HepG2 (cell line): Measurements from ENCODE around the gene FBLN7. TPM values are rescaled to one million over a fixed set of nuclear protein-coding genes. Genes with fewer than 3 reads are reported as not detected.

Experiments used
- BCL6 ChIP-seq: IDR thresholded peaks from 2 replicates; pipeline ENCODE4 v1.6.1; 2016; ENCODE audit warnings: missing genetic modification reagents, missing compliant biosample characterization
- CENPT ChIP-seq: sonication (generic); formaldehyde crosslinking; IDR thresholded peaks from 2 replicates; pipeline ENCODE4 v1.8.0; 2022; ENCODE audit warnings: low read depth, mild to moderate bottlenecking, moderate library complexity, missing genetic modification reagents
- GATAD2A ChIP-seq: IDR thresholded peaks from 2 replicates; pipeline ENCODE4 v1.6.1; 2016
- HOXA7 ChIP-seq: sonication (generic); formaldehyde crosslinking; IDR thresholded peaks from 2 replicates; pipeline ENCODE4 v1.8.1; 2022; ENCODE audit warnings: mild to moderate bottlenecking, missing genetic modification reagents, moderate library complexity
- KLF11 ChIP-seq: IDR thresholded peaks from 2 replicates; pipeline ENCODE4 v1.6.1; 2016; ENCODE audit warnings: missing compliant biosample characterization
- MTF1 ChIP-seq: sonication (generic); formaldehyde crosslinking; IDR thresholded peaks from 2 replicates; pipeline ENCODE4 v1.5.0; 2020; ENCODE audit warnings: missing genetic modification reagents
- NR3C1 ChIP-seq: sonication (generic); formaldehyde crosslinking; IDR thresholded peaks from 2 replicates; pipeline ENCODE4 v1.4.0; 2020; ENCODE audit warnings: missing genetic modification reagents
- NRL ChIP-seq: sonication (generic); formaldehyde crosslinking; IDR thresholded peaks from 2 replicates; pipeline ENCODE4 v1.5.0; 2020; ENCODE audit warnings: missing genetic modification reagents, mild to moderate bottlenecking, moderate library complexity, borderline replicate concordance
- PRPF4 ChIP-seq: fragments of 200-400 bp; formaldehyde crosslinking; IDR thresholded peaks from 2 replicates; pipeline ENCODE4 v1.6.1; 2016; ENCODE audit warnings: low read length, low read depth; ENCODE audit not compliant: poor library complexity, severe bottlenecking
- SIX1 ChIP-seq: sonication (generic); formaldehyde crosslinking; IDR thresholded peaks from 2 replicates; pipeline ENCODE4 v1.4.0; 2020; ENCODE audit warnings: missing genetic modification reagents, borderline replicate concordance
- SRY ChIP-seq: sonication (generic); formaldehyde crosslinking; IDR thresholded peaks from 2 replicates; pipeline ENCODE4 v1.8.0; 2022; ENCODE audit warnings: mild to moderate bottlenecking, missing genetic modification reagents
- ZFP90 ChIP-seq: sonication (generic); formaldehyde crosslinking; IDR thresholded peaks from 2 replicates; pipeline ENCODE4 v1.8.0; 2022; ENCODE audit warnings: missing genetic modification reagents, mild to moderate bottlenecking, inconsistent platforms, borderline replicate concordance
- ZFX ChIP-seq: sonication (generic); formaldehyde crosslinking; IDR thresholded peaks from 2 replicates; pipeline ENCODE4 v1.4.0; 2020; ENCODE audit warnings: mild to moderate bottlenecking, low read depth, missing genetic modification reagents, moderate library complexity
- ZNF207 ChIP-seq: fragments of 450-650 bp; IDR thresholded peaks from 2 replicates; pipeline ENCODE4 v1.6.1; 2016; ENCODE audit warnings: antibody characterized with exemption, borderline replicate concordance
- ZNF567 ChIP-seq: sonication (generic); formaldehyde crosslinking; IDR thresholded peaks from 2 replicates; pipeline ENCODE4 v1.8.1; 2023; ENCODE audit warnings: mild to moderate bottlenecking, missing genetic modification reagents, borderline replicate concordance
- ZNF598 ChIP-seq: sonication (generic); formaldehyde crosslinking; IDR thresholded peaks from 2 replicates; pipeline ENCODE4 v1.5.1; 2020; ENCODE audit warnings: mild to moderate bottlenecking, missing genetic modification reagents, borderline replicate concordance
- ZNF816 ChIP-seq: sonication (generic); formaldehyde crosslinking; IDR thresholded peaks from 2 replicates; pipeline ENCODE4 v1.8.0; 2022; ENCODE audit warnings: missing genetic modification reagents, mild to moderate bottlenecking, borderline replicate concordance
- ZSCAN25 ChIP-seq: sonication (generic); formaldehyde crosslinking; IDR thresholded peaks from 2 replicates; pipeline ENCODE4 v1.8.0; 2022; ENCODE audit warnings: mild to moderate bottlenecking, missing genetic modification reagents
- polyA plus RNA-seq, 8 experiments: library from polyadenylated mRNA; depleted of rRNA in 3 of 8; stranded (reverse) in 7 of 8; unstranded in 1 of 8; fragments of >200 nt; fragmentation: Illumina TruSeq in 4 of 8; extraction: Trizol in 4 of 8; gene quantifications; 2 replicates each; pipeline versions ENCODE4 v1.2.1 to v1.2.3, GENCODE V29; 2011 to 2016; ENCODE audit warnings: low read depth in 4 of 8, missing spikeins in 1 of 8, mixed read lengths in 1 of 8; ENCODE audit not compliant: insufficient read depth in 1 of 8
- total RNA-seq, 5 experiments: library from RNA; depleted of rRNA; stranded (reverse); fragments of >200 nt; fragmentation: Illumina TruSeq; extraction: Trizol; gene quantifications; 2 replicates each; pipeline ENCODE4 v1.2.3, GENCODE V29; 2016; ENCODE audit warnings: low read depth in 1 of 5
- TF ChIP-seq, protein P1 (sequence below): sonication (generic); formaldehyde crosslinking; IDR thresholded peaks from 2 replicates; pipeline ENCODE4 v1.4.0; 2020; ENCODE audit warnings: missing genetic modification reagents
- TF ChIP-seq, protein P2 (sequence below): sonication (generic); formaldehyde crosslinking; IDR thresholded peaks from 2 replicates; pipeline ENCODE4 v1.5.0; 2020; ENCODE audit warnings: missing genetic modification reagents
- TF ChIP-seq, protein P3 (sequence below): sonication (generic); formaldehyde crosslinking; IDR thresholded peaks from 2 replicates; pipeline ENCODE4 v1.4.0; 2020; ENCODE audit warnings: missing genetic modification reagents
- TF ChIP-seq, protein P4 (sequence below): sonication (generic); formaldehyde crosslinking; conservative IDR thresholded peaks from 2 replicates; pipeline ENCODE4 v1.8.1; 2023; ENCODE audit warnings: missing genetic modification reagents

FBLN7 gene
- total and polyA plus RNA-seq, 2 of the 13 experiments (the other 11 are each of a cell fraction or from before 2014, with no cell fraction given): 1.4 to 2.3 TPM

DNA sequence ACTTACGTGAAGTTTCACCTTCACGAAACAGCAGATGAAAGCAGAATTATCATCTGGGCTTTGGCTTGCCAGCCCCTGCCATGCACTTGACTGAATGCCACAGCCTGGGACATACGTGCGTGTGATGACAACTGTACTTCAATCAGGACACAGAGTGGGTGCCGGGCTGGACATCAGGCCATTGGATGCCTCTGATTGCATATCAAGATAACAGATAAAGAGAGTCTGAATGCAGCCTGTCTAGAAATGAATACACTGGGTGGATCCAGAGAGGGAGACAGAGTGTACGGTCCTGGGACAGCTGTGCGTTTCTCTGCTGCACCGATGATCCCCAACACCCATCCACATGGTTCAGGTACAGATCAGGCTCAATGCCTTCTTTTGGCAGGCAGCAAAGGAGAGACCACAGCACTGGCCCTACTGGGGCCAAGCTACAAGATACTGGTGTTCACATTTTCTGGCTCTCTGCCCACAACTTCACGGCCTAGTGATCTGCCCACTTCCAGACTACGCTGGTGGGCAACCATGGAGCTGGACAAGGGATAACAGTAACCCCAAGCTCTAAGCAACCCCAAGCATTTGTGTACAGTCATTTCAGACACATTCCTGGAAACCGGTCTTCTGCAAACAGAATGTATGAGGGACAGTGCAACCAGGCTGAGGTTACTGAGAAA lies 35.6 kb downstream of the FBLN7 start (continued):
- TF ChIP-seq, protein P1, sequence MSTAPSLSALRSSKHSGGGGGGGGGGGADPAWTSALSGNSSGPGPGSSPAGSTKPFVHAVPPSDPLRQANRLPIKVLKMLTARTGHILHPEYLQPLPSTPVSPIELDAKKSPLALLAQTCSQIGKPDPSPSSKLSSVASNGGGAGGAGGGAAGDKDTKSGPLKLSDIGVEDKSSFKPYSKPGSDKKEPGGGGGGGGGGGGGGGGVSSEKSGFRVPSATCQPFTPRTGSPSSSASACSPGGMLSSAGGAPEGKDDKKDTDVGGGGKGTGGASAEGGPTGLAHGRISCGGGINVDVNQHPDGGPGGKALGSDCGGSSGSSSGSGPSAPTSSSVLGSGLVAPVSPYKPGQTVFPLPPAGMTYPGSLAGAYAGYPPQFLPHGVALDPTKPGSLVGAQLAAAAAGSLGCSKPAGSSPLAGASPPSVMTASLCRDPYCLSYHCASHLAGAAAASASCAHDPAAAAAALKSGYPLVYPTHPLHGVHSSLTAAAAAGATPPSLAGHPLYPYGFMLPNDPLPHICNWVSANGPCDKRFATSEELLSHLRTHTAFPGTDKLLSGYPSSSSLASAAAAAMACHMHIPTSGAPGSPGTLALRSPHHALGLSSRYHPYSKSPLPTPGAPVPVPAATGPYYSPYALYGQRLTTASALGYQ: no peak
- TF ChIP-seq ZNF816 (CRISPR knock-in tag): no peak
- TF ChIP-seq ZSCAN25 (CRISPR knock-in tag): no peak
- no peak for TF ChIP-seq KLF11 (CRISPR knock-in tag)
- TF ChIP-seq, protein P2, sequence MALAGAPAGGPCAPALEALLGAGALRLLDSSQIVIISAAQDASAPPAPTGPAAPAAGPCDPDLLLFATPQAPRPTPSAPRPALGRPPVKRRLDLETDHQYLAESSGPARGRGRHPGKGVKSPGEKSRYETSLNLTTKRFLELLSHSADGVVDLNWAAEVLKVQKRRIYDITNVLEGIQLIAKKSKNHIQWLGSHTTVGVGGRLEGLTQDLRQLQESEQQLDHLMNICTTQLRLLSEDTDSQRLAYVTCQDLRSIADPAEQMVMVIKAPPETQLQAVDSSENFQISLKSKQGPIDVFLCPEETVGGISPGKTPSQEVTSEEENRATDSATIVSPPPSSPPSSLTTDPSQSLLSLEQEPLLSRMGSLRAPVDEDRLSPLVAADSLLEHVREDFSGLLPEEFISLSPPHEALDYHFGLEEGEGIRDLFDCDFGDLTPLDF (CRISPR knock-in tag): no peak
- TF ChIP-seq CENPT (CRISPR knock-in tag): no peak
- TF ChIP-seq, protein P3, sequence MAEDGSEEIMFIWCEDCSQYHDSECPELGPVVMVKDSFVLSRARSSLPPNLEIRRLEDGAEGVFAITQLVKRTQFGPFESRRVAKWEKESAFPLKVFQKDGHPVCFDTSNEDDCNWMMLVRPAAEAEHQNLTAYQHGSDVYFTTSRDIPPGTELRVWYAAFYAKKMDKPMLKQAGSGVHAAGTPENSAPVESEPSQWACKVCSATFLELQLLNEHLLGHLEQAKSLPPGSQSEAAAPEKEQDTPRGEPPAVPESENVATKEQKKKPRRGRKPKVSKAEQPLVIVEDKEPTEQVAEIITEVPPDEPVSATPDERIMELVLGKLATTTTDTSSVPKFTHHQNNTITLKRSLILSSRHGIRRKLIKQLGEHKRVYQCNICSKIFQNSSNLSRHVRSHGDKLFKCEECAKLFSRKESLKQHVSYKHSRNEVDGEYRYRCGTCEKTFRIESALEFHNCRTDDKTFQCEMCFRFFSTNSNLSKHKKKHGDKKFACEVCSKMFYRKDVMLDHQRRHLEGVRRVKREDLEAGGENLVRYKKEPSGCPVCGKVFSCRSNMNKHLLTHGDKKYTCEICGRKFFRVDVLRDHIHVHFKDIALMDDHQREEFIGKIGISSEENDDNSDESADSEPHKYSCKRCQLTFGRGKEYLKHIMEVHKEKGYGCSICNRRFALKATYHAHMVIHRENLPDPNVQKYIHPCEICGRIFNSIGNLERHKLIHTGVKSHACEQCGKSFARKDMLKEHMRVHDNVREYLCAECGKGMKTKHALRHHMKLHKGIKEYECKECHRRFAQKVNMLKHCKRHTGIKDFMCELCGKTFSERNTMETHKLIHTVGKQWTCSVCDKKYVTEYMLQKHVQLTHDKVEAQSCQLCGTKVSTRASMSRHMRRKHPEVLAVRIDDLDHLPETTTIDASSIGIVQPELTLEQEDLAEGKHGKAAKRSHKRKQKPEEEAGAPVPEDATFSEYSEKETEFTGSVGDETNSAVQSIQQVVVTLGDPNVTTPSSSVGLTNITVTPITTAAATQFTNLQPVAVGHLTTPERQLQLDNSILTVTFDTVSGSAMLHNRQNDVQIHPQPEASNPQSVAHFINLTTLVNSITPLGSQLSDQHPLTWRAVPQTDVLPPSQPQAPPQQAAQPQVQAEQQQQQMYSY (CRISPR knock-in tag): no peak
- TF ChIP-seq BCL6 (CRISPR knock-in tag): peak; percentile 56
- TF ChIP-seq ZFP90 (CRISPR knock-in tag): no peak
- no peak for TF ChIP-seq SIX1 (CRISPR knock-in tag)
- TF ChIP-seq NRL (CRISPR knock-in tag): peak; percentile 56; the same call in 1 of the 2 replicates
- no peak for TF ChIP-seq GATAD2A (CRISPR knock-in tag)
- TF ChIP-seq, protein P4, sequence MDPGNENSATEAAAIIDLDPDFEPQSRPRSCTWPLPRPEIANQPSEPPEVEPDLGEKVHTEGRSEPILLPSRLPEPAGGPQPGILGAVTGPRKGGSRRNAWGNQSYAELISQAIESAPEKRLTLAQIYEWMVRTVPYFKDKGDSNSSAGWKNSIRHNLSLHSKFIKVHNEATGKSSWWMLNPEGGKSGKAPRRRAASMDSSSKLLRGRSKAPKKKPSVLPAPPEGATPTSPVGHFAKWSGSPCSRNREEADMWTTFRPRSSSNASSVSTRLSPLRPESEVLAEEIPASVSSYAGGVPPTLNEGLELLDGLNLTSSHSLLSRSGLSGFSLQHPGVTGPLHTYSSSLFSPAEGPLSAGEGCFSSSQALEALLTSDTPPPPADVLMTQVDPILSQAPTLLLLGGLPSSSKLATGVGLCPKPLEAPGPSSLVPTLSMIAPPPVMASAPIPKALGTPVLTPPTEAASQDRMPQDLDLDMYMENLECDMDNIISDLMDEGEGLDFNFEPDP: no peak
- TF ChIP-seq ZFX (CRISPR knock-in tag): peak; percentile 19; the same call in 1 of the 2 replicates
- 0 out of 2 replicates have a peak, but pooled peaks have one; percentile 33 for TF ChIP-seq ZNF598 (CRISPR knock-in tag)
- TF ChIP-seq ZNF207: no peak
- no peak for TF ChIP-seq HOXA7
- TF ChIP-seq PRPF4: no peak
- TF ChIP-seq SRY: no peak
- no peak for TF ChIP-seq NR3C1 (CRISPR knock-in tag)
- TF ChIP-seq ZNF567 (CRISPR knock-in tag): 0 out of 2 replicates have a peak, but pooled peaks have one; percentile 59
- TF ChIP-seq MTF1 (CRISPR knock-in tag): no peak
